Vagina (tissue), 2 donors: ENCODE data around the gene MAF. TPM values are rescaled to one million over a fixed set of nuclear protein-coding genes. Genes with fewer than 3 reads are reported as not detected.
A peak's percentile ranks its signal among the peaks of the same experiment; 100 is the strongest.

ENCODE experiments used
- DNase-seq, 2 donors: peaks; one replicate each; pipeline ENCODE4 v3.0.0-alpha.2; 2017; ENCODE audit errors: extremely low spot score in 2 of 2
- H3K27ac ChIP-seq: fragments of 200-600 bp; sonication (generic); one replicate; pipeline ENCODE4 v1.5.1; 2019
- H3K27me3 ChIP-seq: fragments of 200-600 bp; sonication (generic); one replicate; pipeline ENCODE4 v1.5.1; 2019
- H3K36me3 ChIP-seq, 2 donors: fragments of 200-600 bp; sonication (generic); one replicate each; pipeline ENCODE4 v1.5.1; 2017 to 2019
- H3K4me1 ChIP-seq: fragments of 200-600 bp; sonication (generic); one replicate; pipeline ENCODE4 v1.5.1; 2019
- H3K4me3 ChIP-seq, 2 donors: fragments of 200-600 bp; sonication (generic); 1 replicate in 1 of 2; 2 replicates in 1 of 2; pipeline ENCODE4 v1.5.1; 2016 to 2019
- H3K9me3 ChIP-seq: fragments of 200-600 bp; sonication (generic); one replicate; pipeline ENCODE4 v1.5.1; 2019
- POLR2A ChIP-seq, 2 donors: fragments of 450-650 bp; IDR thresholded peaks; one replicate each; pipeline ENCODE4 v1.6.1; 2017; ENCODE audit warnings: antibody characterized with exemption in 2 of 2, mild to moderate bottlenecking in 2 of 2, moderate library complexity in 2 of 2
- POLR2AphosphoS5 ChIP-seq, 2 donors: sonication (generic); formaldehyde crosslinking; IDR thresholded peaks; one replicate each; pipeline ENCODE4 v1.9.0; 2017; ENCODE audit warnings: antibody characterized with exemption in 2 of 2, mild to moderate bottlenecking in 2 of 2, low read depth in 1 of 2; ENCODE audit not compliant: insufficient read depth in 1 of 2
- intact Hi-C: fragments of 100-400 bp; cut with DNase I; formaldehyde crosslinking; loops from one replicate; pipeline ENCODE4 v1.15.1; 2023
- total RNA-seq: library from RNA; depleted of rRNA; stranded (reverse); fragments of >200 nt; gene quantifications from one replicate; pipeline ENCODE4 v1.2.3, GENCODE V29; 2016
- TF ChIP-seq, protein P1 (sequence below), 3 experiments: fragments of 450-650 bp in 2 of 3; fragments of 200-600 bp in 1 of 3; sonication (generic) in 1 of 3; IDR thresholded peaks; one replicate each; pipeline ENCODE4 v1.5.1; 2017 to 2019; ENCODE audit warnings: antibody characterized with exemption in 3 of 3, mild to moderate bottlenecking in 2 of 3, moderate library complexity in 2 of 3

Gene MAF
- total RNA-seq, 1 donor from 2014 or later: 52.5 TPM

DNA sequence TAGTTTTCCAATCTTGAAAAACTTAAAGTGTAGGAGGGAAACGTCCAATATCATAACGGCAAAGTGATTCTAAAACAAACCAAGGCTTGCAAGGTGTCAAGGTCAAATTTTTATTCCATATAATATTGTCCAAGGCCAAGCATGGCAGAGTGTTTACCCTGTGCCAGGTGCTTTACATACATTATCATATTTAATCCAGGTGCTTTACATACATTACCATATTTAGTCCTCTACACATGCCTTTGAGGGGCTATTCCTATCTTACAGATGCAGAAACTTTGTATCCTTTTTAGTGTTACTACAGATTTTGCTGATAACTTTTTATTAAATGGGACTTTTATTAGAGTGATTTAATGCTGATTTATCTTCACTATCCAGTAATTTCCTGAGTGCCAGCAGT lies 23.9 kb downstream of the MAF start:
- Histone ChIP-seq H3K9me3 (no peaks in the 10 kb centered on the region), H3K4me3 (no peak overlapping the region), H3K4me1 (no peaks in the 10 kb centered on the region), H3K27ac (no peak overlapping the region), H3K27me3 (no peaks in the 10 kb centered on the region), H3K36me3 (no peaks in the 10 kb centered on the region)
- no peak for DNase-seq
- intact Hi-C loops: no loop called here
- TF ChIP-seq POLR2A (IDR thresholded peaks at IDR 0.05): no peak
- no peak for TF ChIP-seq POLR2AphosphoS5 (IDR thresholded peaks at IDR 0.05; ENCODE audit: insufficient read depth in 1 of 2, low read depth in 1 of 2)
- TF ChIP-seq, protein P1, sequence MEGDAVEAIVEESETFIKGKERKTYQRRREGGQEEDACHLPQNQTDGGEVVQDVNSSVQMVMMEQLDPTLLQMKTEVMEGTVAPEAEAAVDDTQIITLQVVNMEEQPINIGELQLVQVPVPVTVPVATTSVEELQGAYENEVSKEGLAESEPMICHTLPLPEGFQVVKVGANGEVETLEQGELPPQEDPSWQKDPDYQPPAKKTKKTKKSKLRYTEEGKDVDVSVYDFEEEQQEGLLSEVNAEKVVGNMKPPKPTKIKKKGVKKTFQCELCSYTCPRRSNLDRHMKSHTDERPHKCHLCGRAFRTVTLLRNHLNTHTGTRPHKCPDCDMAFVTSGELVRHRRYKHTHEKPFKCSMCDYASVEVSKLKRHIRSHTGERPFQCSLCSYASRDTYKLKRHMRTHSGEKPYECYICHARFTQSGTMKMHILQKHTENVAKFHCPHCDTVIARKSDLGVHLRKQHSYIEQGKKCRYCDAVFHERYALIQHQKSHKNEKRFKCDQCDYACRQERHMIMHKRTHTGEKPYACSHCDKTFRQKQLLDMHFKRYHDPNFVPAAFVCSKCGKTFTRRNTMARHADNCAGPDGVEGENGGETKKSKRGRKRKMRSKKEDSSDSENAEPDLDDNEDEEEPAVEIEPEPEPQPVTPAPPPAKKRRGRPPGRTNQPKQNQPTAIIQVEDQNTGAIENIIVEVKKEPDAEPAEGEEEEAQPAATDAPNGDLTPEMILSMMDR (IDR thresholded peaks at IDR 0.05): no peak

DNA sequence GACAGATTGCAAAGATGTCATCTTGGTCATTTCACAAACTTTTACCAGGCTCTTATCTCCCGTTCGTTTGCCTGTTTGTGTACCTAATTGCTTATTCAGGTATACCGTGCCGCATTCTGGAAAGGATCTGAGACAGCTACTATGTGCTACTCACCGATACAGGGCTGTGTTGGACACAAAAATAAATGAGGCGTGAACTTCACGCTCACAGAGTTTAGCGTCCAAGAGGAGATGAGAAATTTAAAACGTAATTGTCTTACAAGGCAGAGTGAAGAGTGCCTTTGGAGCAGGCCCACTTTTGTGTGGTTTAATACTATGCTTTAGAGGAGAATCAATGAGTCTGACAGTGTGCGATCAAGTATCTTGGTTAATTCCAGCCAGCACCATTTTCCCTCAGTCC lies 26.7 kb downstream of the MAF start:
- TF ChIP-seq, protein P1 (IDR thresholded peaks at IDR 0.05): no peak

DNA sequence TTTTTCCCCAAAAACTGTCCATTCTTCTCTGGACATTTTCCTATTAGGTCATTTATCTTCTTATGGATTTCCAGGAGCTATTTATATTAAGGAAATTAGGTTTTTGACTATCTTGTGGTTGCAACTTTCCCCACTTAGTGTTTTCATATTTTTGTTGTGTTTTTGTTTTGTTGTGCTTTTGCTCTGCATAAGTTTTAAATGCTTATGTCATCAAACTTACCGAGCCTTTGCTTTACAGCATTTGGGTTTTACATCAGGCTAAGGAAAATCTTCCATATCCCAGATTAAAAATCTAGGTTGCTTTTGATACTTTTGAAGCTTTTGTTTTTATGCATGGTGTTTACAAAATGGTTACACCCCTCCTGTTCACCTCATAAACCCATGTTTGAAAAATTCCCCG lies 27.5 kb downstream of the MAF start:
- Histone ChIP-seq H3K36me3 (no peaks in the 10 kb centered on the region), H3K4me1 (no peaks in the 10 kb centered on the region), H3K4me3 (no peak overlapping the region), H3K9me3 (no peaks in the 10 kb centered on the region), H3K27me3 (no peaks in the 10 kb centered on the region), H3K27ac (no peak overlapping the region)
- intact Hi-C loops: no loop called here
- DNase-seq: no peak
- TF ChIP-seq POLR2AphosphoS5 (IDR thresholded peaks at IDR 0.05; ENCODE audit: insufficient read depth in 1 of 2, low read depth in 1 of 2): no peak
- TF ChIP-seq POLR2A (IDR thresholded peaks at IDR 0.05): no peak
- TF ChIP-seq, protein P1 (IDR thresholded peaks at IDR 0.05): no peak

More for the DNA sequence above, 26.7 kb downstream of the MAF start:
- intact Hi-C loops: no loop called here
- Histone ChIP-seq H3K9me3 (no peaks in the 10 kb centered on the region), H3K36me3 (no peaks in the 10 kb centered on the region), H3K4me1 (no peaks in the 10 kb centered on the region), H3K27me3 (no peaks in the 10 kb centered on the region), H3K4me3 (no peak overlapping the region), H3K27ac (no peak overlapping the region)
- DNase-seq: no peak

DNA sequence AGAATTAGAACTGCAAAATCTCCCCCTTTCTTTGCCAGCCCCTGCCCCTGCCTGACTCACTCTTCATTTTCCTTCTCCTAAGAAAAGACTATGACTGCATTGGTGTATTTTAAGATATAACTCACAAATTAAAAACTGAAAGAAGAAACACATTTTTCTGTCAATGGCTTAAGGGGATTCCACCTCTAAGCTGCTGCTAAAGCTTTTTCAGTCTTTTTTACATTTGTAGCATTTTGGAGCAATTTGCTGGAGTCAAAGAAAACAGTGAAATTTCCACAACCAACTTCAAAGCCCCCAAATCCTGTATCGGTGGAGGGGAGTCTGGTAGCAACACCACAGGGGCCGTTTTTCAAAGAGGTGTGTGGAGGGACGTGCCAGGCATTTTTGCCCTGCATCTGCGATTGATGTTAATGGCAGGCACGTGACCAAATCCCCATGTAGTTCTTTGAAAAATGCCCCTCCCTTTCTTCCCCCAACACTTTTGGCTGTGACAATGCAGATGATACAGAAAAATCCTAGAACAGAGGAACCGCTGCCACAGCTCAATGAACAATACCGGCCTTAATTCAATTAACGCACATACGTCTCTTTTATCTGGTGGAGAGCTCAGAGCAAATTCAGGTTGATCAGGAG lies 28.5 kb downstream of the MAF start:
- Histone ChIP-seq H3K4me3 (no peak overlapping the region), H3K36me3 (no peaks in the 10 kb centered on the region), H3K27ac (no peak overlapping the region), H3K9me3 (no peaks in the 10 kb centered on the region), H3K27me3 (no peaks in the 10 kb centered on the region), H3K4me1 (no peaks in the 10 kb centered on the region)
- DNase-seq: no peak
- intact Hi-C loops: no loop called here
- TF ChIP-seq POLR2AphosphoS5 (IDR thresholded peaks at IDR 0.05; ENCODE audit: insufficient read depth in 1 of 2, low read depth in 1 of 2) (no peak), POLR2A (IDR thresholded peaks at IDR 0.05) (no peak)
- TF ChIP-seq, protein P1 (IDR thresholded peaks at IDR 0.05): no peak

DNA sequence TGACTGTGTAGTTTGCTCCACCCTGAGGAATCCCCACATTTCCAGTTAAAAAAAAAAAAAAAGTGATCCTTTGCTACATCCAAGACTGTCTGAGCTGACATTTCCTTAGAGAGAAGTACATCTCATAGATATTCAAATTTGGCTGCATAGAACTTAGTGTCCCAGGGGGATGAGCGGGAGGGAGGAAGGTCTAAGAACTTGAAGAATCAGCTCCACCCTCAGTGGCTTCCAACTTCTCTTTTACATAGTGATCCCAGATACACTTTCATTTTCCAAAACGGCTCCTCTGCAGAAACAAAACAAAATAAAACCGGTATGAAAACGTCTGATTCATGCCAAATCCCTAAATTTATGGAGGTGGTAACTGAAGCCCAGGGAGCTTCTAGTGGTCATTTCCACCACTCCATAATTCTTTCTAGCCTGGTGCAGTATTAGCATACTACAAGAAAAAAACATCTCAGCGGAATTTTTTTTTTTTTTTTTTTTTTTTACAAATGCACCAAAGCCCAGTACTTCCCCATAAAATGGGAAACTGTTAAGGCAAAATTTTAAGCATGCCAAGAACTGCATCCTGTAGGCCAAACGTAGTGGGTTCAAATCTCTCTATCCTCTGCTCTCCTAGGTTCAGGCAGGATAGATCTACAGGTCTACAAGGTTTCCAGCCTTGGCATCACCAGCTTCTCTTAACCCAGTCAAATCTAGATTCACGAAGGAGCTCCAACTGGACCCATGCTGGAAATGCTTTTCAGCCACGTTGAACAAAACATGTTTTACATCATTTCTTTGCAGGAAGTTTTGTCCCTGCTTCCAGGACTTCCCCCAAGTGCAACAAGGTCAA lies 29.3 kb downstream of the MAF start:
- Histone ChIP-seq H3K4me3 (peak overlapping the region; percentile 9 to 23), H3K4me1 (no peaks in the 10 kb centered on the region), H3K36me3 (no peaks in the 10 kb centered on the region), H3K9me3 (no peaks in the 10 kb centered on the region), H3K27ac (no peak overlapping the region), H3K27me3 (no peaks in the 10 kb centered on the region)
- DNase-seq: no peak
- no peak for TF ChIP-seq POLR2AphosphoS5 (IDR thresholded peaks at IDR 0.05; ENCODE audit: insufficient read depth in 1 of 2, low read depth in 1 of 2)
- intact Hi-C loops: no loop called here
